Measurements from ENCODE around the gene WNT3.
"Not testable (repeated sequence)": the region's sequence is repeated elsewhere in the genome, so short reads cannot be mapped to it uniquely, and the experiment has no call there.

WNT3 gene

GRCh38 chr17:46812624-46813318, 5.7 kb downstream of the WNT3 start:
- no peak for DNase-seq

- DNase-seq, result no peak
Observed at GRCh38 chr17:46811978-46812583, 6.4 kb downstream of the WNT3 start.

GRCh38 chr17:46810837-46811236, 7.7 kb downstream of the WNT3 start:
- no peak for DNase-seq

- DNase-seq, result no peak
Observed at GRCh38 chr17:46809110-46809571, 9.4 kb downstream of the WNT3 start.

GRCh38 chr17:46805771-46806170, 12.7 kb downstream of the WNT3 start:
- no peak for DNase-seq

- no peak for DNase-seq
Observed at GRCh38 chr17:46803544-46803943, 14.9 kb downstream of the WNT3 start.

GRCh38 chr17:46802800-46803199, 15.7 kb downstream of the WNT3 start:
- DNase-seq, result no peak

- no peak for DNase-seq
Observed at GRCh38 chr17:46800573-46800972, 17.9 kb downstream of the WNT3 start.

GRCh38 chr17:46796956-46797530, 21.4 kb downstream of the WNT3 start:
- no peak for DNase-seq

GRCh38 chr17:46796524-46796923, 22.0 kb downstream of the WNT3 start:
- no peak for DNase-seq

- DNase-seq, result no peak
Observed at GRCh38 chr17:46796084-46796483, 22.4 kb downstream of the WNT3 start.

GRCh38 chr17:46795379-46795952, 23.0 kb downstream of the WNT3 start:
- no peak for DNase-seq

- DNase-seq, result no peak
Observed at GRCh38 chr17:46794318-46794717, 24.2 kb downstream of the WNT3 start.

GRCh38 chr17:46793541-46793940, 25.0 kb downstream of the WNT3 start:
- no peak for DNase-seq

- DNase-seq, result not testable (repeated sequence)
Observed at GRCh38 chr17:46793023-46793422, 25.5 kb downstream of the WNT3 start.

GRCh38 chr17:46792071-46792470, 26.4 kb downstream of the WNT3 start:
- no peak for DNase-seq

- DNase-seq, result no peak
Observed at GRCh38 chr17:46791531-46791930, 27.0 kb downstream of the WNT3 start.

- no peak for DNase-seq
Observed at GRCh38 chr17:46790216-46790615, 28.3 kb downstream of the WNT3 start.

- DNase-seq, result no peak
Observed at GRCh38 chr17:46789610-46790009, 28.9 kb downstream of the WNT3 start.

GRCh38 chr17:46788796-46789195, 29.7 kb downstream of the WNT3 start:
- DNase-seq, result no peak

- no peak for DNase-seq
Observed at GRCh38 chr17:46788300-46788699, 30.2 kb downstream of the WNT3 start.

GRCh38 chr17:46787478-46787877, 31.0 kb downstream of the WNT3 start:
- no peak for DNase-seq

GRCh38 chr17:46785696-46786095, 32.8 kb downstream of the WNT3 start:
- DNase-seq, result no peak

- no peak for DNase-seq
Observed at GRCh38 chr17:46783031-46783593, 35.4 kb downstream of the WNT3 start.
